Vagina (tissue), 2 donors: ENCODE results near the gene PRKCI.
"Not testable (repeated sequence)": the region's sequence is repeated elsewhere in the genome, so short reads cannot be mapped to it uniquely, and the experiment has no call there.

Experiments
- POLR2A ChIP-seq, 2 donors: fragments of 450-650 bp; IDR thresholded peaks; one replicate each; pipeline ENCODE4 v1.6.1; 2017; ENCODE audit warnings: antibody characterized with exemption in 2 of 2, mild to moderate bottlenecking in 2 of 2, moderate library complexity in 2 of 2
- POLR2AphosphoS5 ChIP-seq, 2 donors: sonication (generic); formaldehyde crosslinking; IDR thresholded peaks; one replicate each; pipeline ENCODE4 v1.9.0; 2017; ENCODE audit warnings: antibody characterized with exemption in 2 of 2, mild to moderate bottlenecking in 2 of 2, low read depth in 1 of 2; ENCODE audit not compliant: insufficient read depth in 1 of 2
- TF ChIP-seq, protein P1 (sequence below), 3 experiments: fragments of 450-650 bp in 2 of 3; fragments of 200-600 bp in 1 of 3; sonication (generic) in 1 of 3; IDR thresholded peaks; one replicate each; pipeline ENCODE4 v1.5.1; 2017 to 2019; ENCODE audit warnings: antibody characterized with exemption in 3 of 3, mild to moderate bottlenecking in 2 of 3, moderate library complexity in 2 of 3

DNA sequence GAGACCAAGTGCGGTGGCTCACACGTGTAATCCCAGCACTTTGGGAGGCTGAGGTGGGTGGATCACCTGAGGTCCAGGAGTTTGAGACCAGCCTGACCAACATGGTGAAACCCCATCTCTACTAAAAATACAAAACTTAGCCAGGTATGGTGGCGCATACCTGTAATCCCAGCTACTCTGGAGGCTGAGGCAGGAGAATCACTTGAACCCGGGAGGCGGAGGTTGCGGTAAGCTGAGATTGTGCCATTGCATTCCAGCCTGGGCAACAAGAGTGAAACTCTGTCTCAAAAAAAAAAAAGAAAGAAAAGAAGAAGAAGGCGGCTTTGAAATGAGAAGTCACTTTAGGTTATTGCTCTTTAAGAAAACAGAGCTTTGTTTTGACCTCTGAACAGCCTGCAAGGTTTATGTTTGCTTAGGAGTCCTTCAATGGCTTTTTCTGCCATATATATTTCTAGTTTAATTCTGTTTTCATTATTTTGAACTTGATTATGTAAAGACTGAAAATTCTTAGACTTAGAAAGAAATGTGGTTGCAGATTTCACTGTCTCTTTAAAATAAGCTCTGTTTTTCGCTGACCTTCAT is 47.5 kb downstream of the PRKCI start:
- TF ChIP-seq, protein P1, sequence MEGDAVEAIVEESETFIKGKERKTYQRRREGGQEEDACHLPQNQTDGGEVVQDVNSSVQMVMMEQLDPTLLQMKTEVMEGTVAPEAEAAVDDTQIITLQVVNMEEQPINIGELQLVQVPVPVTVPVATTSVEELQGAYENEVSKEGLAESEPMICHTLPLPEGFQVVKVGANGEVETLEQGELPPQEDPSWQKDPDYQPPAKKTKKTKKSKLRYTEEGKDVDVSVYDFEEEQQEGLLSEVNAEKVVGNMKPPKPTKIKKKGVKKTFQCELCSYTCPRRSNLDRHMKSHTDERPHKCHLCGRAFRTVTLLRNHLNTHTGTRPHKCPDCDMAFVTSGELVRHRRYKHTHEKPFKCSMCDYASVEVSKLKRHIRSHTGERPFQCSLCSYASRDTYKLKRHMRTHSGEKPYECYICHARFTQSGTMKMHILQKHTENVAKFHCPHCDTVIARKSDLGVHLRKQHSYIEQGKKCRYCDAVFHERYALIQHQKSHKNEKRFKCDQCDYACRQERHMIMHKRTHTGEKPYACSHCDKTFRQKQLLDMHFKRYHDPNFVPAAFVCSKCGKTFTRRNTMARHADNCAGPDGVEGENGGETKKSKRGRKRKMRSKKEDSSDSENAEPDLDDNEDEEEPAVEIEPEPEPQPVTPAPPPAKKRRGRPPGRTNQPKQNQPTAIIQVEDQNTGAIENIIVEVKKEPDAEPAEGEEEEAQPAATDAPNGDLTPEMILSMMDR (IDR thresholded peaks at IDR 0.05): not testable (repeated sequence)
- not testable (repeated sequence) for TF ChIP-seq POLR2A (IDR thresholded peaks at IDR 0.05); POLR2AphosphoS5 (IDR thresholded peaks at IDR 0.05; ENCODE audit: insufficient read depth in 1 of 2, low read depth in 1 of 2)
